ENCODE data around the gene CSPG5.

Gene CSPG5

GRCh38 chr3:47578119-47578632, 489 bp downstream of the CSPG5 start:
- peak; percentile 70 for DNase-seq (ENCODE audit: insufficient read length, low spot score)
- no peak for TF ChIP-seq CTCF (IDR thresholded peaks at IDR 0.05; ENCODE audit: insufficient read depth, missing control alignments)
- no peak for FAIRE-seq

GRCh38 chr3:47577583-47578118, 1.0 kb downstream of the CSPG5 start:
- TF ChIP-seq CTCF (IDR thresholded peaks at IDR 0.05; ENCODE audit: insufficient read depth, missing control alignments): no peak
- no peak for DNase-seq (ENCODE audit: insufficient read length, low spot score)

GRCh38 chr3:47573190-47574172, 5.2 kb downstream of the CSPG5 start:
- TF ChIP-seq CTCF (IDR thresholded peaks at IDR 0.05; ENCODE audit: insufficient read depth, missing control alignments): no peak
- FAIRE-seq: no peak
- no peak for DNase-seq (ENCODE audit: insufficient read length, low spot score)

More at GRCh38 chr3:47577583-47578118, 1.0 kb downstream of the CSPG5 start:
- FAIRE-seq: no peak

- FAIRE-seq (no peak), DNase-seq (ENCODE audit: insufficient read length, low spot score) (no peak)
- TF ChIP-seq CTCF (IDR thresholded peaks at IDR 0.05; ENCODE audit: insufficient read depth, missing control alignments): no peak
Observed at GRCh38 chr3:47571391-47572175, 7.1 kb downstream of the CSPG5 start.

GRCh38 chr3:47568901-47569300, 9.8 kb downstream of the CSPG5 start:
- DNase-seq (ENCODE audit: insufficient read length, low spot score) (no peak), FAIRE-seq (no peak)
- no peak for TF ChIP-seq CTCF (IDR thresholded peaks at IDR 0.05; ENCODE audit: insufficient read depth, missing control alignments)

- TF ChIP-seq CTCF (IDR thresholded peaks at IDR 0.05; ENCODE audit: insufficient read depth, missing control alignments): no peak
- FAIRE-seq (no peak), DNase-seq (ENCODE audit: insufficient read length, low spot score) (no peak)
Observed at GRCh38 chr3:47567149-47567548, 11.5 kb downstream of the CSPG5 start.
